Adrenal gland (tissue), 12 donors: ENCODE data around the gene AMBRA1. TPM values are rescaled to one million over a fixed set of nuclear protein-coding genes. Genes with fewer than 3 reads are reported as not detected.
A peak's percentile ranks its signal among the peaks of the same experiment; 100 is the strongest.

ENCODE experiments used
- DNase-seq, 7 donors: peaks; one replicate each; pipeline ENCODE4 v3.0.0-alpha.2; 2019 to 2020
- H3K27ac ChIP-seq, 5 donors: fragments of 200-600 bp; sonication (generic) in 4 of 5; 1 replicate in 3 of 5; 2 replicates in 2 of 5; pipeline versions ENCODE4 v1.5.1 to v1.8.0; 2016 to 2020; ENCODE audit warnings: mild to moderate bottlenecking in 1 of 5
- H3K27me3 ChIP-seq: fragments of 200-600 bp; 2 replicates; pipeline ENCODE4 v1.8.0; 2021
- H3K36me3 ChIP-seq, 2 donors: fragments of 200-600 bp; replicated peaks in 1 of 2; 1 replicate in 1 of 2; 2 replicates in 1 of 2; pipeline versions ENCODE4 v1.5.1 to v1.8.0; 2018 to 2022
- H3K4me1 ChIP-seq, 2 donors: fragments of 200-600 bp; replicated peaks in 1 of 2; 1 replicate in 1 of 2; 2 replicates in 1 of 2; pipeline versions ENCODE4 v1.5.1 to v1.8.0; 2018 to 2021
- H3K4me3 ChIP-seq, 4 donors: fragments of 200-600 bp; sonication (generic) in 3 of 4; one replicate each; pipeline ENCODE4 v1.5.1; 2016 to 2018
- H3K9me3 ChIP-seq, 3 donors: fragments of 200-600 bp; sonication (generic) in 1 of 3; replicated peaks in 1 of 3; 1 replicate in 2 of 3; 2 replicates in 1 of 3; pipeline versions ENCODE4 v1.5.1 to v1.8.0; 2016 to 2021
- POLR2A ChIP-seq, 2 donors: fragments of 450-650 bp; IDR thresholded peaks; one replicate each; pipeline ENCODE4 v1.6.1; 2017; ENCODE audit warnings: antibody characterized with exemption in 2 of 2, mild to moderate bottlenecking in 2 of 2, moderate library complexity in 1 of 2
- WGBS, 4 donors: extraction: QIAGEN DNeasy Blood & Tissue Kit in 2 of 4; methylation state at CpG; one replicate each; pipeline versions ENCODE4 v1.1.5 to v1.1.7; 2013 to 2017; 5-methylcytosine and 5-hydroxymethylcytosine counted together
- intact Hi-C, 2 donors: fragments of 100-400 bp; cut with DNase I; formaldehyde crosslinking; loops; one replicate each; pipeline versions ENCODE4 v1.14.1 to v1.15.0; 2022 to 2023
- polyA plus RNA-seq, 3 donors: library from polyadenylated mRNA; stranded (reverse); fragments of 200-250 nt in 2 of 3; fragments of 350-450 nt in 1 of 3; fragmentation: Illumina TruSeq in 1 of 3; extraction: RNeasy Lipid Tissue Mini Kit (QIAGEN cat#74804) in 1 of 3; gene quantifications; one replicate each; pipeline ENCODE4 v1.2.3, GENCODE V29; 2013 to 2014
- total RNA-seq, 9 donors: library from RNA; depleted of rRNA in 4 of 9; stranded (reverse); fragments of >200 nt in 4 of 9; fragments of 120-200 nt in 1 of 9; fragmentation: NEBNext Ultra II Directional in 1 of 9; extraction: Animal tissue kit (Norgen Biotek cat#: 25700) in 1 of 9; gene quantifications; one replicate each; pipeline versions ENCODE4 v1.1.0 to v1.2.4, GENCODE V29; 2013 to 2023
- TF ChIP-seq, protein P1 (sequence below), 6 experiments: fragments of 450-650 bp in 4 of 6; fragments of 200-600 bp in 2 of 6; sonication (generic) in 1 of 6; IDR thresholded peaks; 1 replicate in 5 of 6; 2 replicates in 1 of 6; pipeline versions ENCODE4 v1.5.1 to v1.8.0; 2016 to 2021; ENCODE audit warnings: antibody characterized with exemption in 6 of 6, mild to moderate bottlenecking in 2 of 6, moderate library complexity in 1 of 6
- donor health status: healthy with polysubstance abuse.
- donor health status: Bipolar disorder and iron deficiency.
- donor health status: DM: yes; HTN: yes; CAD: no.
- donor health status: DM: no; HTN: no; CAD: no.
- donor health status: DM: no; HTN: no; CAD: no.
- donor health status: DM: yes; HTN: yes; CAD: no.

The AMBRA1 gene
- total and polyA plus RNA-seq, 12 donors, result 16.2 to 73.3 (median 49.7) TPM

DNA sequence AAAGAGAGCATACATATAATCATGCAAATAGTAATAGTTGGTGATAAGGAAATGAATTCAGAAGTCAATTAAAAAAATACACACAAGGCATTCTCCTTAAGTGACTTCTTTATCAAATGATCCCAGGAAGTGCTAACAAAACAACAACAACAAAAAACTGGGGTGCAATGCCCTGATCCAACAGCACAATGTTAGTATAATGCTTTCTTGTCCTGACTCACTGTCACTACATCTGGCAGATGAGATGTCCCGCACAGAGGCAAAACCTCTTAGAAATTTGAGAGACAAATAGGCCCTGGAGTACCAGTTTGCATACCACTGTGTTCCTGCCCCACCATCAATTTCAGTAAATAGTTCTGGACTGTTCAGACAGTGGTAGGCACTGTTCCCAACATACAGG, 11.0 kb upstream of the AMBRA1 start:
- 82 to 87% (median 82%) methylated on average over 1 of the region's 1 CpG for WGBS, 4 donors
- Histone ChIP-seq H3K36me3 (peaks cover 0 to 2% of the 10 kb centered on the region in 2 donors), H3K4me3 (no peak overlapping the region), H3K9me3 (no peaks in the 10 kb centered on the region), H3K4me1 (peaks cover 13 to 15% of the 10 kb centered on the region in 2 donors), H3K27me3 (no peaks in the 10 kb centered on the region), H3K27ac (no peak overlapping the region)
- DNase-seq, result no peak
- no peak for TF ChIP-seq POLR2A (IDR thresholded peaks at IDR 0.05)
- TF ChIP-seq, protein P1, sequence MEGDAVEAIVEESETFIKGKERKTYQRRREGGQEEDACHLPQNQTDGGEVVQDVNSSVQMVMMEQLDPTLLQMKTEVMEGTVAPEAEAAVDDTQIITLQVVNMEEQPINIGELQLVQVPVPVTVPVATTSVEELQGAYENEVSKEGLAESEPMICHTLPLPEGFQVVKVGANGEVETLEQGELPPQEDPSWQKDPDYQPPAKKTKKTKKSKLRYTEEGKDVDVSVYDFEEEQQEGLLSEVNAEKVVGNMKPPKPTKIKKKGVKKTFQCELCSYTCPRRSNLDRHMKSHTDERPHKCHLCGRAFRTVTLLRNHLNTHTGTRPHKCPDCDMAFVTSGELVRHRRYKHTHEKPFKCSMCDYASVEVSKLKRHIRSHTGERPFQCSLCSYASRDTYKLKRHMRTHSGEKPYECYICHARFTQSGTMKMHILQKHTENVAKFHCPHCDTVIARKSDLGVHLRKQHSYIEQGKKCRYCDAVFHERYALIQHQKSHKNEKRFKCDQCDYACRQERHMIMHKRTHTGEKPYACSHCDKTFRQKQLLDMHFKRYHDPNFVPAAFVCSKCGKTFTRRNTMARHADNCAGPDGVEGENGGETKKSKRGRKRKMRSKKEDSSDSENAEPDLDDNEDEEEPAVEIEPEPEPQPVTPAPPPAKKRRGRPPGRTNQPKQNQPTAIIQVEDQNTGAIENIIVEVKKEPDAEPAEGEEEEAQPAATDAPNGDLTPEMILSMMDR (IDR thresholded peaks at IDR 0.05), result no peak
- intact Hi-C loops, result loop anchor here in 1 of 2 donors (10.0 kb wide), 1 partner anchor 220 kb away; the partner anchor contains the start of gene MDK

DNA sequence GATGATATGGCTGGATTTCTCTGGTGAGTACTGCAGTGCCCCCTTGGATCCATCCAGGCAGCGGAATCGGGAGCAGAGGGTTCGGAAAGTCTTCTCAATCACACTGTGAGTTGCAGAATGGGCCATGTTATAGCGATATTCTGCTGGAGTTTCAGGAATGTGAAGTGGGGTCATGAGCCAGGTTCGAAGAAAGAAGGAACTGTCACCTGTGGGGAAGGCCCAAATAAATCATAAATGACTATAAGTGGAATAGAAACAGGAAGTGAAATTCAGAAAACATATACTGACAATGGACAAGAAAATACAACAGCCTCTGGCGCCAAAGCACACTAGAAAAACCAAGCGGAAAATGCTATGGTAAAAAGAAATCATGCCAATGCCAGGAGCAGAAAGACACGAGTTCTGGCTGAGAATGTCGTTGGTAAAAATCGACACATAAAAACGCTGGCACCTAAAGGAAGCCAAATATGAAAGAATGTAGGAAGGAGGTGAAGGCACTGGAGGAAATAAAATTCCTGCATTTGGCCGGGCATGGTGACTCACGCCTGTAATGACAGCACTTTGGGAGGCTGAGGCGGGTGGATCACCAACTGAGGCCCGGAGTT, 10.0 kb upstream of the AMBRA1 start:
- Histone ChIP-seq H3K4me1 (peaks cover 20 to 23% of the 10 kb centered on the region in 2 donors), H3K36me3 (peaks cover 0 to 2% of the 10 kb centered on the region in 2 donors), H3K27me3 (no peaks in the 10 kb centered on the region), H3K9me3 (no peaks in the 10 kb centered on the region), H3K4me3 (no peak overlapping the region), H3K27ac (no peak overlapping the region)
- WGBS, 4 donors, result 92 to 93% (median 93%) methylated on average over 15 of the region's 15 CpGs
- intact Hi-C loops, result loop anchor here in 1 of 2 donors (10.0 kb wide), 1 partner anchor 219 kb away; the partner anchor contains the start of gene MDK
- no peak for TF ChIP-seq POLR2A (IDR thresholded peaks at IDR 0.05)
- TF ChIP-seq, protein P1 (IDR thresholded peaks at IDR 0.05), result no peak
- peak in 1 of 7 donors; percentile 42 for DNase-seq

DNA sequence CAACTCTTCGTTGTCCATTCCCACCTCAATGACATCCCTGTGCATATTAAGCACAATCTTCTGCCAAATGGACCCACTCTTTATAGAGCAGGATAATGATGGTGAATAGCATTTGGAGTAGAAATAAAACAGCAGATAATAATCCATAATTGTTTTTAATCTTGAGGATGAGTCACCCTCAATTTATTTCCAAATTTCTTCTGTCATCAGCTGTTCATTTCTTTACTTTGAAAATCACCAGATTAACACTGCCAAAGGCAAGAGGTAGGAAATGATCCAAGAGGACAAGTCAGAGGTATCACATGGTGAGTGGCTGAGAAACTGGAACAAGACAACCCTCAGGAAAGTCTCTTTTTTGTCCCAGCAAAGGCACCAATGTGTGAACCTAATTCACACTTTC, 7.3 kb upstream of the AMBRA1 start:
- H3K4me1 ChIP-seq, result peaks cover 22 to 33% of the 10 kb centered on the region in 2 donors
- no peak for DNase-seq
- H3K27ac ChIP-seq, result peak overlapping the region; percentile 74 to 96 (median 85)
- no peak overlapping the region for H3K4me3 ChIP-seq
- peaks cover 0 to 2% of the 10 kb centered on the region in 2 donors for H3K36me3 ChIP-seq
- H3K27me3 ChIP-seq, result no peaks in the 10 kb centered on the region
- 27 to 47% (median 35%) methylated on average over 1 of the region's 1 CpG for WGBS, 4 donors
- no peak for TF ChIP-seq POLR2A (IDR thresholded peaks at IDR 0.05)
- TF ChIP-seq, protein P1 (IDR thresholded peaks at IDR 0.05), result no peak
- intact Hi-C loops, result loop anchor here in 1 of 2 donors (10.0 kb wide), 1 partner anchor 216 kb away; the partner anchor contains the start of gene MDK
- H3K9me3 ChIP-seq, result no peaks in the 10 kb centered on the region

DNA sequence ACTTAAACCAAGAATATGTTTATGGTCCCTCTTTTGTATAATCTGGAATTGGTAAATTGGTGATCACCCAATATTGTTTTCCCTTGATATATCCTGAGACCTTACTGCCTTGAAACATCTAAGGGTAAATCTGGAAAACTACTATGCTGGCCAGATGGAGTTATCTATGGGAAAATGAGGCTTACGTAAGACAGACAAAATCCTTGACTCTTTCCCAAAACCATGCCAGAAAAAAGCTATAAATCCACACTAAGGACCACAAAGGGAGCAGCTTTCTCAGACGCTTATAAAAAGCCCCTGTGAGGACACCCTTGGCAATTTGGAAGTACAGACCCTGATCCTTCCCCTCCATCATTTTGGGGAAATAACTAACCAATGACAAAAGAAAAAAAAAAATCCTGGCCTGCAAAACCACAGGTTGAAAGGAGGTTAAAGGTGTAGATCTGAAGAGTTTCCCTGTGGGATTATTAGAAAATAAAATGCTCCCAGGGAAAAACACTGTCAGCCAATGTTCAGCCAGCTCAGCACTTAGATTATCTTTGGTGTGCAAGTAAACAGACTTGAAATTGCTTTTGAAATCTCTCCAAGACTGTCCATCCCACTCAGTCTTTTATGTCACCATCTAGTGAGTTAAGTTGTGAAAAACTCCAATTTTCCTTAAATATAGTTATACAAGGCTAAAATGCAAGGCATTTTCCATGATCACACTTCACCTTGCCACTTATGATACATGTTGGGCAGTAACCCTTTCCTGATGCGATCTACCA, 6.6 kb upstream of the AMBRA1 start:
- peaks cover 0 to 2% of the 10 kb centered on the region in 2 donors for H3K36me3 ChIP-seq
- intact Hi-C loops, result loop anchor here in 1 of 2 donors (10.0 kb wide), 1 partner anchor 216 kb away; the partner anchor contains the start of gene MDK
- WGBS, 4 donors, result 46 to 61% (median 51%) methylated on average over 3 of the region's 3 CpGs
- TF ChIP-seq, protein P1 (IDR thresholded peaks at IDR 0.05), result no peak
- no peak for TF ChIP-seq POLR2A (IDR thresholded peaks at IDR 0.05)
- no peaks in the 10 kb centered on the region for H3K27me3 ChIP-seq
- peaks cover 22 to 33% of the 10 kb centered on the region in 2 donors for H3K4me1 ChIP-seq
- no peak for DNase-seq
- H3K27ac ChIP-seq, result peak overlapping the region; percentile 74 to 96 (median 85)
- H3K9me3 ChIP-seq, result no peaks in the 10 kb centered on the region
- H3K4me3 ChIP-seq, result no peak overlapping the region
